ENCODE measurements around the gene FOXP4. TPM values are rescaled to one million over a fixed set of nuclear protein-coding genes. Genes with fewer than 3 reads are reported as not detected.

Gene FOXP4
- total RNA-seq, 2 donors from 2014 or later = 8.6 to 10.5 TPM

GRCh38 chr6:41630069-41630468 is 83.9 kb downstream of the FOXP4 start:
- H3K4me1 ChIP-seq = no peaks in the 10 kb centered on the region
- H3K4me3 ChIP-seq = no peak overlapping the region
- DNase-seq = no peak
- H3K9me3 ChIP-seq = no peaks in the 10 kb centered on the region
- intact Hi-C loops (cut with DNase I) = no loop called here
- no peak overlapping the region for H3K27ac ChIP-seq
- TF ChIP-seq CTCF (IDR thresholded peaks at IDR 0.05) (no peak), POLR2A (IDR thresholded peaks at IDR 0.05) (no peak)
- no peaks in the 10 kb centered on the region for H3K36me3 ChIP-seq (replicated peaks in 1 of 2; ENCODE audit: insufficient read depth in 1 of 2, low read depth in 2 of 2)
- no peak for ATAC-seq
- 83 to 88% methylated on average over 6 of the region's 6 CpGs for WGBS, 2 donors
- H3K27me3 ChIP-seq = no peaks in the 10 kb centered on the region

DNA sequence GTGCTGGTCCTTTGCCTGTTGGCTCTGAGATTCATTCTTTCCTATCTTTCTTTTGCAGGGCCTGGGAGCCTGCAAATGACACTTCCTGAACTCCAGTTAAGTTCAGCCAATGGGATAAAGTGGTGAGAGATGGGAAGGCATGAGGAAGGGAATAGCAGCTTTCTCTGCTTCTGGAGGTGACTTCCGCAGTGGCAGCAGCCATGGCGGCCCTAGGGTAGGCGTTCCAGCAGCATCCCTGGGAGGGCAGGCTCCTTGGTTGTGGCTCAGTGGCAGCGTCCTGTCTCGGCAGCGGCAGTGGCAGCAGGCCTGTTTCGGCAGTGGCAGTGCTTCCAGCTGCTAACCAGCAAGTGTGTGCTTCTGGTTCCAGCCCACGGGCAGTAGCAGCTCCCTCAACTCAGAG is 84.8 kb downstream of the FOXP4 start:
- Histone ChIP-seq H3K9me3 (no peaks in the 10 kb centered on the region), H3K4me1 (no peaks in the 10 kb centered on the region), H3K27ac (no peak overlapping the region), H3K36me3 (replicated peaks in 1 of 2; ENCODE audit: insufficient read depth in 1 of 2, low read depth in 2 of 2) (no peaks in the 10 kb centered on the region), H3K4me3 (no peak overlapping the region), H3K27me3 (no peaks in the 10 kb centered on the region)
- TF ChIP-seq POLR2A (IDR thresholded peaks at IDR 0.05) (no peak), CTCF (IDR thresholded peaks at IDR 0.05) (no peak)
- 80 to 86% methylated on average over 1 to 8 of the region's 8 CpGs for WGBS, 2 donors
- intact Hi-C loops (cut with DNase I) = no loop called here
- DNase-seq (no peak), ATAC-seq (no peak)

- DNase-seq = no peak
- intact Hi-C loops (cut with DNase I) = no loop called here
- Histone ChIP-seq H3K27ac (no peak overlapping the region), H3K4me1 (peaks cover 17% of the 10 kb centered on the region), H3K27me3 (peaks cover 0 to 15% of the 10 kb centered on the region in 2 donors), H3K4me3 (no peak overlapping the region), H3K9me3 (no peaks in the 10 kb centered on the region), H3K36me3 (replicated peaks in 1 of 2; ENCODE audit: insufficient read depth in 1 of 2, low read depth in 2 of 2) (no peaks in the 10 kb centered on the region)
- TF ChIP-seq CTCF (IDR thresholded peaks at IDR 0.05) = no peak
- no peak for TF ChIP-seq POLR2A (IDR thresholded peaks at IDR 0.05)
- 55 to 88% methylated on average over 2 of the region's 2 CpGs for WGBS, 2 donors
- ATAC-seq = no peak
Measured at GRCh38 chr6:41633056-41633634, 87.0 kb downstream of the FOXP4 start.

DNA sequence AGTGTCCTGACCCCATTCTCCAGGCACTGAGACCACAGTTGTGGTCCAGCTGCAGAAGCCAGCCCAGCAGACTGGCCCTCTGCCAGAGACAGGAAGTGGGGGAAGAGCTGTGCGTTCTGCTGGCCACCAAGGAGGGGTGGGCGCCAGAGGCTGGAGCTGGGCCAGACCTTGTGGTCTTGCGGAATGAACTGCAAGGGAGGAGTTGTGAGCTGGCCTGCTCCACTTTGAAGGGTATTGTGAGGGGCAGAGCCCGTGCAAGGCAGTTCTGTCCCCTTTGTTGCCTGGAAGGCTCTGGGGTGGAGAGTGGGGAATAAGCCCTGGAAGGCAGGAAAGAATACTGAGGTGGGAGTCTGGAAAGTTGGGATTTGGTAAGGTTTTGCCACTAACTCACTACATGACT is 88.5 kb downstream of the FOXP4 start:
- DNase-seq (no peak), ATAC-seq (no peak)
- intact Hi-C loops (cut with DNase I) = no loop called here
- H3K9me3 ChIP-seq = no peaks in the 10 kb centered on the region
- 68 to 78% methylated on average over 4 of the region's 4 CpGs for WGBS, 2 donors
- TF ChIP-seq CTCF (IDR thresholded peaks at IDR 0.05) (no peak), POLR2A (IDR thresholded peaks at IDR 0.05) (no peak)
- H3K27ac ChIP-seq = no peak overlapping the region
- peaks cover 25% of the 10 kb centered on the region for H3K4me1 ChIP-seq
- H3K27me3 ChIP-seq = peaks cover 0 to 25% of the 10 kb centered on the region in 2 donors
- no peak overlapping the region for H3K4me3 ChIP-seq
- H3K36me3 ChIP-seq (replicated peaks in 1 of 2; ENCODE audit: insufficient read depth in 1 of 2, low read depth in 2 of 2) = no peaks in the 10 kb centered on the region

- DNase-seq = no peak
- no peak overlapping the region for H3K27ac ChIP-seq
- no peak for TF ChIP-seq POLR2A (IDR thresholded peaks at IDR 0.05)
- no peak for TF ChIP-seq CTCF (IDR thresholded peaks at IDR 0.05)
- intact Hi-C loops (cut with DNase I) = no loop called here
- no peak overlapping the region for H3K4me3 ChIP-seq
- no peak for ATAC-seq
- WGBS, 2 donors = 77 to 83% methylated on average over 6 of the region's 6 CpGs
- no peaks in the 10 kb centered on the region for H3K36me3 ChIP-seq (replicated peaks in 1 of 2; ENCODE audit: insufficient read depth in 1 of 2, low read depth in 2 of 2)
- H3K27me3 ChIP-seq = peaks cover 0 to 25% of the 10 kb centered on the region in 2 donors
- H3K9me3 ChIP-seq = no peaks in the 10 kb centered on the region
- H3K4me1 ChIP-seq = peaks cover 25% of the 10 kb centered on the region
Measured at GRCh38 chr6:41635365-41635764, 89.2 kb downstream of the FOXP4 start.

Measured in body of pancreas (tissue), 4 donors.